Skeletal muscle cell (primary cell): ENCODE measurements around the gene NQO1.
"Not testable (repeated sequence)": the region's sequence is repeated elsewhere in the genome, so short reads cannot be mapped to it uniquely, and the experiment has no call there.

Experiments
- DNase-seq: peaks from one replicate; pipeline ENCODE4 v3.0.0-alpha.2; 2010; ENCODE audit warnings: low read depth
- H3K4me3 ChIP-seq: 2 replicates; pipeline ENCODE4 v1.5.1; 2011; ENCODE audit warnings: low read depth, mild to moderate bottlenecking, control low read depth, low read length, moderate library complexity

The NQO1 gene

DNA sequence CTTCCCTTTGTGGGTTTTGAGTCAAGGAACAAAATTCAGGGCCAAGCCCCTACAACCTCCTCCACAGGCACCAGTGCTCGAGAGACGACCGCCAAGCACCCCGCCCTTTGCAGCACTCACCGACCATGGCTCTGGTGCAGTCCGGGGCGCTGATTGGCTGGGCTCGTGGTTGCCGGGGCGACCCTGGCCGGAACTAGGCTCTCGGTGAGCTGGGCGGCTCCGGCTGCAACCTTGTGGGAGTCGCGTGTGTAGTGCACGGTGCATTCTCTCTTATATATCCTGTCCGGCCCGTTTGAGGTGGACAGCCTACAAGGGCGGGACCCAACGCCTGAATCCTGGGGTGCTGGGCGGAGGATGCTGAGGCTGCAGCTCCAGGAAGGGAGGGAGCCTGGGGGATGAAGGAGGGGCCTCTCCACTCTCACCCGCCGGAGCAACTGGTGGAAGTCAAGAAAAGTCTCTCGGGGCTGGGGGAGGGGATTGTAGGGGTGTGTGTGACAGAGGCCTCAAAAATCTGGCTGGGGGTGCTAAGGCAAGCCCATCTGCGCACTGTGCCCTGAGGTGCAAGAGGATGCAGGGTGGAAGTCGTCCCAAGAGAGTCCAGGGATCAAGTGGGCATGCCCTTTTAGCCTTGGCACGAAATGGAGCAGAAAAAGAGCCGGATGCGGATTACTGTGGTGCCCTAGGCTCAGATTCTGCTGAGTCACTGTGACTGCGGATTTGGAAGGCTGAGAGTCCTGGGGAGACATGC is at the start of gene NQO1:
Gene NQO1 (minus strand): TSS at position 248 of the 748 bp plus-strand sequence. CDS start 121 bp downstream, at position 127.
- DNase-seq = peak; percentile 94
- peak within 1 kb of the TSS; percentile 76 for H3K4me3 ChIP-seq

DNA sequence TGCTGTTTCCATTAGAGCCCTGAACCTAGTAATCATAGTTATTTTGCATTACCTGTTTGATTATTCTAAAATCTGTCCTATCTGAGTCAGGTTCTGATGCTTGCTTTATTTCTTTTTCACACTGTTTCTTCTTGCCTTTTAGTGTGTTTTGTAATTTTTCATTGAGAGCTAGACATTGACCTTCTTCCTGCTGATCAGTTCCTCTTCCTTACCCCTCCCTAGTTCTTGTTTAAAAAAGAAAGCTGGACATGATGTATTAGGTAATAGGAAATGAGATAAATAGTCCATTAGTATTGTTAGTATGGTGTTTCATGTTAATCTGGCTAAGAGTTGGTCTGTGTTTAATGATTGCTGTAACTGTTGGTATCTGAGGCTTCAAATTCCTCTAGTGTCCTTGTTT is 49.2 kb upstream of the NQO1 start:
- H3K4me3 ChIP-seq = no peak overlapping the region
- DNase-seq = no peak

GRCh38 chr16:69773260-69773947 is 47.0 kb upstream of the NQO1 start:
- H3K4me3 ChIP-seq = no peak overlapping the region
- DNase-seq = no peak

DNA sequence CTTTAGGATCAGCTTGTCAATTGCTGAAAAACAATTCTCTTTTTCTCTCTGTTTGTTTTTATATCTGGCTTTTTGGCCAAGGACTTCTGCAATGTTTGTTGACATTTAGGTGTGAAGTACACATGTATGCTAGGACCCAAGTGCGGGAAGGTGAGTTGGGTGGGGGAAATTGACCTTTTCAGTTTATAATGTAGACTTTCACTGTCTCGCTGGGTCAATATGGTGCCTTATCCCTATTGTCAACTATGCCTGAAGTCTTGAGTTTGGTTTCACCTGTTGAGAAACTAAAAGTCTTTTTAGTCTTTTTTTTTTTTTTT is 45.2 kb upstream of the NQO1 start:
- no peak for DNase-seq
- H3K4me3 ChIP-seq = no peak overlapping the region

- DNase-seq = no peak
- H3K4me3 ChIP-seq = no peak overlapping the region
These were observed 43.0 kb upstream of the NQO1 start for GRCh38 chr16:69769404-69769803.

- no peak overlapping the region for H3K4me3 ChIP-seq
- DNase-seq = no peak
These were observed 42.3 kb upstream of the NQO1 start for GRCh38 chr16:69768666-69769065.

- H3K4me3 ChIP-seq = no peak overlapping the region
- no peak for DNase-seq
These were observed 41.3 kb upstream of the NQO1 start for GRCh38 chr16:69767459-69768229.

DNA sequence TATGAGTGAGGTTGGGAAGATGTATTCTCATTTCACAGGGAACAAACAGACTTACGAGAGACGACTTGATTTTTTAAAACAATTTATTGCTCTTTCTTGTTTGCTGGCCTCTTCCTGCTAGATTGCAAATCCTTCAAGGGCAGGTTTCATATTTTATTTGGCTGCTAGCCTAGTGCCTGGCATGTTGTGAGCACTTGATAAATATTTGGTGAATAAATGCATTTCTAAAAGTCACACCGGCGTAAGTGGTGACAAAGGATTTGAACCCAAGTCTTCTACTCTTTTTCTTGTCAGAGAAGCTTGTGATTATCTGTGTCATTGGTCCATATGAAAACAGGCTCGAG is 37.2 kb upstream of the NQO1 start:
- DNase-seq = no peak
- no peak overlapping the region for H3K4me3 ChIP-seq

DNA sequence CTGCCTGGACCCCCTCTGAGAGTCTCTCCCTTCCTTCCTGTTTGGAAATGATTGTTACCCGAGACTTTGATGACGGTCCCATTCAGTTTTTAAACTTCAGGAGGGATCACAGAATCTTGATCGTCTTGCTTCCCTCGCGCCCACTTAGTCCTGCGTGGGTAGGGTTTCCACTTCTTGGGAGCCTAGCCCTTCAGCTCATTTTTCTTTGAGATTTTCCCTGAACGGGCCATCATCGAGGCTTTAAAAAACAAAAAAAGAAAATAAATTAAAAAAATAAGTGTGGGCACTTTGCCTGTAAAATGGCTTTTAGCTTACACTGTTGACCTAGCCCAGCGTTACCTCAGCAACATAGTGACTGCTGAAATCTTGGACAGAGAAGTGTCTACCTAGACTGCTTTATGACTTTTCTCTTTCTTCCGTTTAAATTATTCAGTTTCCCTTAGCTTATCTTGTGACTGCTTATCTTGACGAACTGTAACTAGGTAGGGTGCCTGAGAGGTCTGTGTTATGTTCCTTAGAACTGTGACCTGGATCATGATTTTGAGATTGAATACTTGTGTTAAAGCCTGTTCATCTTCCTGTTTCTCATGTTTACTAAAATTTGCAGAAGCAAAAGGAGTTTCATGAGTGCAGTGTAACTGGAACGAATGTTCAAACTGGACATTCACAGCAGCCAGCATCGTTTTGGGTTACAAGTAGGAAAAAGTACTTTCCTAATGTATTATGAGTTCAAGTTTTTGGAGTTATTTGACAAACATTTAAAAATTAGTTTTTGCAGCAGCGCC is 36.6 kb upstream of the NQO1 start:
- DNase-seq = no peak
- H3K4me3 ChIP-seq = peak overlapping the region; percentile 62

GRCh38 chr16:69761983-69762813 is 35.8 kb upstream of the NQO1 start, which contains the start of gene WWP2:
WWP2 (plus strand) TSS chr16:69762332; CDS start chr16:69787011, 24,679 bp downstream.
- DNase-seq = no peak
- H3K4me3 ChIP-seq = peak within 1 kb of the TSS; percentile 62

- H3K4me3 ChIP-seq, DNase-seq: not testable (repeated sequence)
These were observed 31.0 kb upstream of the NQO1 start for GRCh38 chr16:69757375-69757774.

DNA sequence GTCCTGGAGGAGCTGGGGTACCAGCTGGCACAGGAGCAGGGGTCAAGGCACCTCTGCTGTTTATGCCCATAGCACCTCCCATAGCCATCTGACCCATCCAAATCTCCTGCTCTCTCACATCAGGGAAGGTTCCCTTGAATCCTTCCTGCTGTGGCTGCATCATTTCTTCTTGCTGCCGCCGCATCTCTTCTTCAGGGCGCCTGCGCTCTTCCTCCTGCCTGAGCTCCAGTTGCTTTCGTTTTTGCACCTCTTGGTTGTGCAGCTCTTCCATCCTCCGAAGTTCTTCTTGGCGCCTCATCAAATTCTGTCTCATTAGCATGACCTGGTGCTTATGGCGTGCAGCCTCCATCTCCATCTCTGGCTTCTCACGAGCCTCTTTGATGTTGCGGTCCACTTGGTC is 30.3 kb upstream of the NQO1 start:
- no peak for DNase-seq
- H3K4me3 ChIP-seq = no peak overlapping the region

DNA sequence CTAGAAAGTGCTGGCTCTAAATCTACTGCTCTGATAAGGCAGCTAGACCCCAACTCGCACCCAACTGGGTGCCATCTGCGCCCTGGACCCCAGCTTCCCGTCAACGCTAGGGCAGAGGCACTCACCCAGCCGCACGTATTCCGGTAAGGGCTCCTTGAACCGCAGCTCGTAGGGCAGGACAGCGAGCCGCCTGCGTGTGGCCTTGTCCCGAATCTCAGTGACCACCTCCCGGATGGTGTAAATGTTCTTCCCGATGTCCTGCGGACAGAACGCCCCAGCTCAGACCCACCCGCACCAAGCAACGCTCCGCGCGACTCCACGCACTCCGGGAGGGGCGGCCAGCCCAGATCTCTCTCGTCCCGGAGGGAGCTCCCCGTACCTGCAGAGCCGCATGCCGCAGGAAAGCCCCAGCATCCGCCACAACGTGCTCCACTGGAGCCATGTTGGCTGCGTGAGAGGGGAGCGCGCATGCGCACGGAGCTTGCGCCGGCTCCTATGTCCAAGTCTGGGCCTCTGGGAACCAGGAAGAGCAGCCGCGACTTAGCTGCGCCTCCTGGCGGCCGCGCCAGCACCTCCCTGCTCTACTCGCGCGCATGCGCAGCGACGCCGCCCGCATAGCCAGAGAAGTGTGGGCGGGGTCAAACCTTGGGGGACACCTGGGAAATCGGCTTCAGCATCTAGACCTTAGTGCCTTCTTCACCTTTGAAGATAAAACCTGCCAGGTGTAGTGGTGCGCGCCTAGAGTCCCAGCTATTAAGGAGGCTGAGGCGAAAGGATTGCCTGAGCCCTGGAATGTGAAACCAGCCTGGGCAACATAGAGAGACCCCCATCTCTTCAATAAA is 28.3 kb upstream of the NQO1 start, which contains the start of gene NOB1:
Gene NOB1 (minus strand): TSS at position 458 of the 842 bp plus-strand sequence. CDS start 16 bp downstream, at position 442.
- peak; percentile 83 for DNase-seq
- H3K4me3 ChIP-seq = peak within 1 kb of the TSS; percentile 99

DNA sequence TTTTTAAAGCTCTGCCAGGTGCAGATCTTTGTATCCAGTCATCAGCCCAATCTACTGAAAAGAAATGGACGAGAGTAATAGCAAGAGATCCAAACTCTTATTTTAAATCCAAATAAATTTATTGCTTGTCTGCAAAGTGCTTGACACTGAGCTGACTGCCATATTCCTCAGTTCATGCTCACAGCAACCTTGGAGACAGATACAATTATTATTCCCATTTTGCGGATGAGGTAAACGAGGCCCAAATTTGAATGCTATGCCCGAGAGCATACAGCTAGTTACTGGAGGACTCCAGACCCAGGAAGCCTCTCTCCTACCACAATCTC is 27.7 kb upstream of the NQO1 start:
- peak overlapping the region; percentile 99 for H3K4me3 ChIP-seq
- DNase-seq = no peak

- no peak overlapping the region for H3K4me3 ChIP-seq
- no peak for DNase-seq
These were observed 22.5 kb upstream of the NQO1 start for GRCh38 chr16:69748694-69749345.

DNA sequence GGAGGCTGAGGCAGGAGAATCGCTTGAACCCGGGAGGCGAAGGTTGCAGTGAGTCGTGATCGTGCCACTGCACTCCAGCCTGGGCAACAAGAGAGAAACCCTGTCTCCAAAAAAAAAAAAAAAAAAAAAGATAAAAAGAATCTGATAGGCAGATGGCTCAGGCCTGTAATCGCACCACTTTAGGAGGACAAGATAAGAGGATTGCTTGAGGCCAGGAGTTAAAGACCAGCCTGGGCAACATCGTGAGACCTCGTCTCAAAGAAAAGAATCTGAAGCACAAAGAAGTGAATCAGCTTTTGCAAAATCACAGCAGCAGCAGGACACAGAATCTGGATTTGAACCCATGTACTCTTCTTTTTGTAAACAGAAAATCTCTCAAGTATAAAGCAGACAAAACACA is 20.8 kb upstream of the NQO1 start:
- DNase-seq = no peak
- H3K4me3 ChIP-seq = no peak overlapping the region

GRCh38 chr16:69745959-69746358 is 19.6 kb upstream of the NQO1 start:
- no peak for DNase-seq
- H3K4me3 ChIP-seq = no peak overlapping the region

DNA sequence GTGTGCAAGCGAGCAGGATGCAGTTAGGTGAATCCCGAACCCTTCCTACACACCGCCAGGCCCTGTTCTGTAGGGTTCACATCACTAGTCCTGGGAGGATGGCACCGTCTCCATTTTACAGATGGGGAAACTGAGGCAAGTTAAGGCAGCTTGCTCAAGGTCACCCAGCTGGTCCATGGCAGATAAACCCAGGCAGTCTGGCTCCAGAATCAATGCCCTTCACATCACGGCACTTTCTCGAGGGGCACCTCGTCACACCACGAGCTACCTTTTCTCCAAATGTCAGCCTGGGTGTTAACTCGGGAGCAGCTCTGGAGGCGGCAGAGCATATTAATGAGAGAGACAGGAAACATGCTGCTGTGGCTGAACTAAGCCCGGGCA is 18.9 kb upstream of the NQO1 start:
- no peak overlapping the region for H3K4me3 ChIP-seq
- no peak for DNase-seq
